Activated CD8-positive, alpha-beta memory T cell treated with anti-CD3 and anti-CD28 coated beads for 1 hour (primary cell): ENCODE results near the gene B3GNT2.

Experiments used
- DNase-seq, 2 donors: peaks; one replicate each; pipeline ENCODE4 v3.0.0-alpha.2; 2020; ENCODE audit warnings: low read depth in 1 of 2; ENCODE audit errors: extremely low read depth in 1 of 2

B3GNT2 gene

GRCh38 chr2:62202729-62203128 is 6.8 kb downstream of the B3GNT2 start:
- no peak for DNase-seq

GRCh38 chr2:62203459-62203858 is 7.5 kb downstream of the B3GNT2 start:
- DNase-seq = no peak

GRCh38 chr2:62204998-62205496 is 9.1 kb downstream of the B3GNT2 start:
- DNase-seq = no peak

GRCh38 chr2:62205554-62205953 is 9.6 kb downstream of the B3GNT2 start:
- no peak for DNase-seq

GRCh38 chr2:62206024-62206423 is 10.1 kb downstream of the B3GNT2 start:
- DNase-seq = no peak

- no peak for DNase-seq
Observed at GRCh38 chr2:62207491-62207890, 11.6 kb downstream of the B3GNT2 start.

GRCh38 chr2:62208074-62208757 is 12.3 kb downstream of the B3GNT2 start:
- no peak for DNase-seq

GRCh38 chr2:62208758-62209114 is 12.8 kb downstream of the B3GNT2 start:
- peak; percentile 17 to 22 for DNase-seq

GRCh38 chr2:62209427-62209991 is 13.6 kb downstream of the B3GNT2 start:
- no peak for DNase-seq

- DNase-seq = no peak
Observed at GRCh38 chr2:62215306-62216064, 19.6 kb downstream of the B3GNT2 start.

- DNase-seq = no peak
Observed at GRCh38 chr2:62216113-62216512, 20.2 kb downstream of the B3GNT2 start.

GRCh38 chr2:62216616-62217015 is 20.7 kb downstream of the B3GNT2 start:
- no peak for DNase-seq

GRCh38 chr2:62217421-62217820 is 21.5 kb downstream of the B3GNT2 start:
- DNase-seq = no peak

GRCh38 chr2:62217970-62218369 is 22.1 kb downstream of the B3GNT2 start:
- DNase-seq = no peak

GRCh38 chr2:62219407-62220159 is 23.7 kb downstream of the B3GNT2 start:
- DNase-seq = no peak

GRCh38 chr2:62221141-62221540 is 25.2 kb downstream of the B3GNT2 start:
- DNase-seq = no peak

- no peak for DNase-seq
Observed at GRCh38 chr2:62222171-62222570, 26.3 kb downstream of the B3GNT2 start.

- no peak for DNase-seq
Observed at GRCh38 chr2:62222674-62223073, 26.8 kb downstream of the B3GNT2 start.

- no peak for DNase-seq
Observed at GRCh38 chr2:62224976-62225375, 29.1 kb downstream of the B3GNT2 start.

- DNase-seq = no peak
Observed at GRCh38 chr2:62227386-62228075, 31.6 kb downstream of the B3GNT2 start.
